ENCODE measurements around the gene PFKFB2.
A peak's percentile ranks its signal among the peaks of the same experiment; 100 is the strongest.
"Not testable (repeated sequence)": the region's sequence is repeated elsewhere in the genome, so short reads cannot be mapped to it uniquely, and the experiment has no call there.

PFKFB2 gene

DNA sequence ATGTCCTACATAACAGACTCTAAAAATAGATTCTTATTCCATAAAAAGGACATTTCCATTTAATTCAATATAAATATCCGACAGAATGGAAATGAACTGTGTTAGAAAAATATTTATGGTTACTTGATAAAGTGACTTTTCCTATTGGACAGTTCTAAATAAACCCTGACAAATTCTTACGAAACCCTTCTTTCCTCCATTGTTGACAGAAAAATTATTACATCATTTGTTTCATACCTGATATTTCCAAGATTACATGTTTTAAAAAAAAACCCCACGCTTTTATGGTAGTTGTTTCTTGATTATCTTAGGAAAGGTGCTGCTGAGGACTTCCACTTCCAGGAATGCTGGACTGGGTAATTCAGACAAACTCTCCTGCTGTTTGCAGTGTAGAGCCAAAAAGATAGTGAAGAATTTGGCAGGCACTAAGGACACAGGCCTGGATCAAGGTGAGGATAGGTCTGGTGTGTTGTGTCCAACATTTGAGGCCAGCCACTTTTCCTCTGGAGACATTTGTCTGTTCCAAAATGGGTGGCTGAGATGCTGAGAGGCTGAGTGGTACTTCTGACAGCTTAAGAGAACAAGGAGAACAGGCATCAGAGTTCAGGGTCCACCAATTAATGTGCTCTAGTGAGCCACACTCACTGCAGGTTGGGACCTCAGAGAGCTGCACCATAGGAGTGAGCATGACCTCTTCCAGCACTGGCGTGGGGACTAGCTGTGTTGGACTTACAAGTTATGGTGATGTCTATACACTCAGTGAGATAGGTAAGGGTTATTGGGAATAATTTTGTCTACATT lies 13.5 kb upstream of the PFKFB2 start:
- no peak for DNase-seq (ENCODE audit: low read depth)

DNA sequence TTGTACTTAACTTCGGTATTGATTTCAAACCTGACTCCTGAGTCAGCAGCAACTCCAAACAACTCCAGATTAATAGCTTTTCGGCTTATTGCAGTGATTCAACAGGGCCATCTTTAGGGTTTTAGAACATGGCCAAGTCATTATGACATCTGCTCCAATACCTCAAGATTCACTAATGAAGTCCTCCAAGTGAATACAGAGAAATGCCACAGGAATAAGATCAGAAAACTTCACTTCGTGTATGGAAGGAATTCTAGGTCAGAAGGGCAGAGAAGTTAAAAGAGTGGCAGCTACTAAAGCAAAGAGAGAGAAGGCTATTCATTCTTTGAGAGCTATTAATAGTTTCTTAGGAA lies 12.9 kb upstream of the PFKFB2 start:
- no peak for DNase-seq (ENCODE audit: low read depth)

DNA sequence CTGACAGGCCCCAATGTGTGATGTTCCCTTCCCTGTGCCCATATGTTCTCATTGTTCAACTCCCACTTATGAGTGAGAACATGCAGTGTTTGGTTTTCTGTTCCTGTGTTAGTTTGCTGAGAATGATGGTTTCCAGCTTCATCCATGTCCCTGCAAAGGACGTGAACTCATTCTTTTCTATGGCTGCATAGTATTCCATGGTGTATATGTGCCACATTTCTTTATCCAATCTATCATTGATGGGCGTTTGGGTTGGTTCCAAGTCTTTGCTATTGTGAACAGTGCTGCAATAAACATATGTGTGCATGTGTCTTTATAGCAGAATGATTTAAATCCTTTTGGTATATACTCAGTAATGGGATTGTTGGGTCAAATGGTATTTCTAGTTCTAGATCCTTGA lies 11.7 kb upstream of the PFKFB2 start:
- DNase-seq (ENCODE audit: low read depth) = not testable (repeated sequence)

DNA sequence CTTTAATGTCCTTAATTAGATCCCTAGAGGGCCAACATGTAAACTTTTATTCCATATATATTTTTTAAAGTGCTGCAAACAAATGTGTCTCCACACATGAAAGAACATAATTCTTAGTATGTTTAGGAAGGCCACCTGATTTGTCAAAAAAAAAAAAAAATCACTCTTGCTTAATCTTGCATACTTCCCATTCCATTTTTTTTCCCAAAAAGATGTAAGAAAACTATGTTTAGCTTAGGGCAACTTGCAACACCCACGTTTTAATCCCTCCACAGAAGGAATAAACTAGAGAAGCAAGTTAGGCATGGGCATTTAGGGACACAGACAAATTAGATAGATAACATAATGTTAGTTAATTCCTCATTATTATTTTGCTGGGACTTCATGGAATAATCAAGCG lies 7.6 kb upstream of the PFKFB2 start:
- no peak for DNase-seq (ENCODE audit: low read depth)

DNA sequence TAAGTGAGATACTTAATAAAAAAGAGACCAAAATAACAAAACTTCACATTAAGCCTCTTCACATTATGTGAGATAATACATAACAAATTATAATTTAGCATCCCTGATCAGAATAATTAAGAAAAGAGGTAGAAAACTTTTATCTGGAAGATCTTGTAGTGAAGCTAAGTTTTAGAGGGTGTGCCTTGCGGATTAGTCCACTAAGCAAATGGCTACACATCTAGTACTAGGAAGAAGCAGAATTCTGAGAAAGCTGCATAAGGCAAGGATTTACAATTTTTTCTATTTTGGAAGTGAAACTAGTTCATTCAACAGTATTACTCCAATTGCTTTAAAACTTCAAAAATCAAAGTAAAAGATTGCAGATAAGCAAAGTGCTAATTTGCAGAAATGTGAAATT lies 5.6 kb upstream of the PFKFB2 start:
- DNase-seq (ENCODE audit: low read depth) = no peak

DNA sequence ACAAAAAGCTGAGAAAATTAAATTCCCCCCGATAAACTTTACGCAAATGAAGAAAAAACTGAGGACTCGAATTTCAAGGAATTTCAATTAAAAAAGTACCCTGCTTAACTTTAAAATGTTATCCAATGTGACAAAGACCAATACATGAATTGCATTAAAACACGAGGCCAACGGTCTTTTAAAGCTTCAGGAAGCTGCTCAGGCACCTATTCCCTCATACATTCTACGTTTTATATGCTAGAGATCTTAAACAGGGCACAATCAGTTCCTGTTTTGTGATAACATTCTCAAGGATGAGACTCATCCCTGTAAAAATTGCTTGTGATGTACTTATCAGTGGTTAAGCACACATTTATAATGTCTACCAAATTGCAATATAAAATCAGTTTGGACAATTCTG lies 5.0 kb upstream of the PFKFB2 start:
- DNase-seq (ENCODE audit: low read depth) = no peak

DNA sequence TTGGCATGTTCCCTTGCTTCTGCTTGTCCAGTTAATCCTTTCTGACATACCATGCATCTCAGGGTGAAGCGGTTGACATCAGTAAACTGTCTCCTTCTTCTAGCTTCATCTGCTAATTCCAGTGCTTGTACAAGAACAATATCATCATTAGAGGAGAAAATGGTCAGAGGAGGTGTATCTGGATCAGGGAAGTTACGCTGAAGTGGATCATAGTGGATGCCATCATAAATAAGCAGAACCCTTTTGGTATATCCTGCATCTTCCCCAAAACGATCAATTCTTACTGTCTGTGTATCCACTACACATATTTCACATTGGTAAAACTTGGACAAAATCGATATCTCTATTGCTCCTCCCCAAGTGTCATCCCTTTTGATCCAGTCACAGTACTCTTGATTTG lies 4.0 kb upstream of the PFKFB2 start:
- no peak for DNase-seq (ENCODE audit: low read depth)

DNA sequence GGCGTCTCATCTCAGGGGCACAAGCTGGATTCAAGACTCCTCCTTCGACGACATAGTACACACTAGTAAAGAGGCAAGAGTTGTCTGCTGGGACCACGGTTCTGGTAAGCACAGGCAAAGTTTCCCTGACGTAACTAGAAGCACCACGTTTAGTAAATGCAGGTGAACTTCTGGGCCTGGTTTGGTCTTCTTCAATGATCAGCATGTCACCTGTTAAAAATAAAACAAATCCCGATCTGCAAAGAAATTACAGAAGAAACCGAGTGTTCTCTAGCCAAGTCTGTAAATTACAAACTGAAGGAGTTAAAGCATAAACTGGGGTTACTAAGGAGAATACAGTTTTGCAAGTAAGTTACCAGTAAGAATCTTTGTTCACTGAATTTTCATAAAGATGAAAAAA lies 3.6 kb upstream of the PFKFB2 start:
- no peak for DNase-seq (ENCODE audit: low read depth)

DNA sequence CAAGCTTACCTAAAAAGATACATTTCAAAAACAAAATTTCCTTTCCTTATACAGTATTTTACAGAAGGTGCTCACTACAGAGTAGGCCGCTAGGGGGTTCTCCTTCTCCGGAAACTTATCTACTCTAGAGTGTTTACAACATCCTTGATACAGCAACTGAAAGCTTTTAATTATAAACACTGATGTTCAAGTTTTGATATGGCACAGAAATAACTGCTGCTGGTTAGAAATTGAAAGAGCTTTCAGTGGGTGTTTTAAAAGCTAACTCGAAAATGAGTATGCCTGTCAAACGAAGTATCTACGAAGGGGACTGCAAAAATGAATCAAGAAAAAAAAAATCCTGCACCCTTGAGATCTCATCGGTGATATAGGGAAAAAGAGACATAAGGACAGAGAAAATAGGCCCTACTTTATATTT lies 3.1 kb upstream of the PFKFB2 start:
- DNase-seq (ENCODE audit: low read depth) = peak; percentile 34

DNA sequence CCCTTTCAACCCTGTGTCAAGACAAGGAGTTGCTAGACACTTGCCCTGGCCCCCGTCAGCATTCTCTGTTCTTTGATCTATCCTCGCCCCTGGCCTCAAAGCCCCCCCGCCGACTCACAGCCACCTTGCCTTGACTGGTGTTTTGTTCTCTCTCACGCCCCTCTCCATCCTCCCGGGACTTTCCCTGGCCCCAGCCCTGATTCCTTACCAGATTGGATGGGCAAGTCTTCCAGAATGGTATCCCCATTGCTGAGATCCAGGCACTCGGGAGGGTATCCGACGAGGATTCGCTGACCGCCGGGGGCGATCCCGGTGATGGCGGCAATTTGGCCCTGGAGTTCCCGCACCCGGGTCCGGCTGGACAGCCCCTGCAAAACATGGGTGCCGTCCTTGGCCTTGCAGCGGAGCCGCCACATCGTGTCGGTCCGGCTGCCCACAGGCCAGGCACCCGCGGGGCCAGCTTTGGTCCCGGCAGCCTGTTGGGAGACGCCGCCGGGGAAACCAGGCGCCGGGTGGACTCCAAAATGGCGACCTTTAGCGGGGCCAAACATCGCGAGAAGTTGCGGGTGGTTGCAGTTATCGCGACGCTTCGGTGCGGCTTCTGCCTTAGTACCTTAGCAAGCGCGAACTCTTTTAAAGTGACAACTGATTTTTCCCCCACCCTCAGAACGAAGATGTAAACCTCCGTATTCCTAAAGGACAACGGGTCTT lies 2.4 kb upstream of the PFKFB2 start:
- DNase-seq (ENCODE audit: low read depth) = peak; percentile 83

DNA sequence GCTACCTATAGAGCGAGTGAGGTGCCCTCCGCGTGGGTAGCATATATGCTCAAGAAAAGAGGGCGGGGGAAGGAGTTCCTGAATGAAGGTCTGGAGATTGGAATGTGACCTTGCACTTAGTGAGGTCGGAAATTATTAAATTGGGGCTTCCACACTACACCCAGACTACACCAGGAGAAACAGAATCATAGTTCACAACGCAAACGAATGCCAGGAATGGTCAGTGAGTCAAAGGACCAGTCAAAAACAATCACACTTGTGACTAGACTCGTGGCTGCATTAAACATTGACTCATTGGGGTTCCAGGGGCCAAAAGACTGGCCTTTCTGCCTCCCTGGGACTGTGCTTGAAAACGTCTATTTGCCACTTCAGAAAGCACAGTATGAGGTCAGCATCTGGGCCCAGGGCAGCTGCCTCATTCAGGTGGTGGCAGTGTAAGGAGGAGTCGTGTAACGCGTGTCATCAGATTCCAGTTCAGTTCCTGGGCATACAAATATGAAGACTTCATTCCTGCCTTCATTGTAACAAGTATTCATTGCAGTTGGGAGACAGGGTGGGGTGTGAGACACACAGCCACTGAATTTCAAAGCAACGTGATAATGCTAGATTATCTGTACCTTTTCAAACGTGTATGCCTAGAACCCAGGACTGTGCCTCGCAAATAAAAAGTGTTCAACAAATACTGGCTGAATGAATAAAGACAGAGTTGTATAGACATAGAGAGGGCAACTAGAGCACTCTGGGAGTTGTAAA lies 1.7 kb upstream of the PFKFB2 start, which contains the start of gene YOD1:
TSS of gene YOD1 (minus strand) at position 18 of the 753 bp plus-strand sequence. CDS start 178 bp downstream, outside the sequence.
- DNase-seq (ENCODE audit: low read depth) = no peak

DNA sequence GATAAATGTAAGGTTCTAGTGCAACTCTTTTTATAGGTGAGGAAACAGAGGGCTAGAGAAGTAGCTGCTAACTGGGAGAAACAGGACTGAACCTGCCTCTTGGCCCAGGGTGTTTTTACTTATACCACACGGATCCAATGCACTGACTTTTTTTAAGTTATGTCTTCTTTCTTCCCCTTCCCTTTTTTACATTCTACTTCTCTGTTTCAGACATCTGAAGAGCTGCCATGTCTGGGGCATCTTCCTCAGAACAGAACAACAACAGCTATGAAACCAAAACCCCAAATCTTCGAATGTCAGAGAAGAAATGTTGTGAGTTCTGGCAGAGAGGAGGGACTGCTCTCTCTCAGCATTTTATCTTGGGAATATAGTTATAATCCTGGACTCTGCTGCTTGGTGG lies 1.4 kb downstream of the PFKFB2 start:
- no peak for DNase-seq (ENCODE audit: low read depth)

DNA sequence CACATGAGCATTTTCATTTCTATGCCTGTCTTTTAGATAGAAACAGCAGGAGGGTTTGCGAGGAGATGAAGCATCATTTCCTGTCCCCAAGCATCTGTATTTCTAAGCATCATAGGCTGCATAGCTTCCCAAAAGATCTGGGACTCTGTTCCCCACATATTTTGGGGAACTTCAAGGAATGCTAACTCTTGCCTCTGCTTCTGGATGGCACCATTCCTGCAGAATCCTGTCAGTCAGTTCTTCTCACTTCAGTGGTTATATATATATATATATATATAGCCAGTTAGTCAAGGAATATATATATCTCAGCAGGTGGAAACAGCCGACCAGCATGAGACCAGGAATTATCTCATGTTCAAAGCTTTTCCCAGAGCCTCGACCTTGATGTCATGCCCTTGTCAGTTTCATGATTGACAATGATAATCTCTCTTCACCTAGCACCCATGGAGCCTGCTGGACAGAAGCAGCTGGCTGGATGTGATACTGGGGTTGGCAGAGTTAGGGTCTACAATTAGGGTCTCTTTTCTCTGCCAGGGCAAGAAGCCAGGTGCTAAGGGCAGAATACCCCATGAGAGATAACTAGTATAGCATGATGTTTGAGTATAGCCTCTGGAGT lies 2.4 kb downstream of the PFKFB2 start:
- DNase-seq (ENCODE audit: low read depth) = no peak

DNA sequence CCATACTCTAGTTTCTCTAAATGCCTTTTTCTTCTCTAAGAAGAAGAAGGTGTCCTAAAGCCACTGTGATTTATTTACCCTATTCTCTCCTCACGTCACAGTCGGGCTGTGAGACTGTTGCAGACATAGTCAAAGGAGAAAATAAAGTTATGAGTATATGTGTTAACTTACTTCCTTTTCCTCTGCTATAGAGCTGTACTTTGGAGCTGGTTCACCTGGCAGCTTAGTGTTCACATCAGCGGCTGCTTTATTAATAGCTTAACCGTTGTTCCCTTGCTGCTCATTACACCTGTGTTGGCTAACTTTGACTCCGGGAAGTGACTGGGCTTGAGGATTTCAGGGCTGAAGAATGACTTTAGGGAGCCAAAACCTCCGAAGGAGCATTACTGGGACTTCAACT lies 3.6 kb downstream of the PFKFB2 start:
- no peak for DNase-seq (ENCODE audit: low read depth)

DNA sequence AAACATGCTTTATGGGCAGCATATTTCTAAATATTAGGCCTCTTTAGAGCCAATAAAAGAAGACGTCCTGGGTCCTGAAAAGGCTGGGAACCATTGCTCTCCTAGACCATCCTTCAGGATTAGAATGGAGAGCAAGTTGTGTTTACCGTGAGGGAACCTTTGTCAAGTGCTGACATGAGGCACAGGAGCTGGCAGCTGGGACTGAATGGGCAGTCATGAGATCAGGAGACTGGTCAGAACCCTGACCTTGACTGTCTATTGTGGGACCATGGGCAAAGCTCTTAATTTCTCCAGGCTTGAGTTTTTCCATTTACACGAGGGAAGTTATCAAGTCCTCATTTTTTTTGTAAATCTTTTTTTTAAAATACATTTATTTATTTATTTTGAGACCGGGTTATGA lies 5.2 kb downstream of the PFKFB2 start:
- no peak for DNase-seq (ENCODE audit: low read depth)

DNA sequence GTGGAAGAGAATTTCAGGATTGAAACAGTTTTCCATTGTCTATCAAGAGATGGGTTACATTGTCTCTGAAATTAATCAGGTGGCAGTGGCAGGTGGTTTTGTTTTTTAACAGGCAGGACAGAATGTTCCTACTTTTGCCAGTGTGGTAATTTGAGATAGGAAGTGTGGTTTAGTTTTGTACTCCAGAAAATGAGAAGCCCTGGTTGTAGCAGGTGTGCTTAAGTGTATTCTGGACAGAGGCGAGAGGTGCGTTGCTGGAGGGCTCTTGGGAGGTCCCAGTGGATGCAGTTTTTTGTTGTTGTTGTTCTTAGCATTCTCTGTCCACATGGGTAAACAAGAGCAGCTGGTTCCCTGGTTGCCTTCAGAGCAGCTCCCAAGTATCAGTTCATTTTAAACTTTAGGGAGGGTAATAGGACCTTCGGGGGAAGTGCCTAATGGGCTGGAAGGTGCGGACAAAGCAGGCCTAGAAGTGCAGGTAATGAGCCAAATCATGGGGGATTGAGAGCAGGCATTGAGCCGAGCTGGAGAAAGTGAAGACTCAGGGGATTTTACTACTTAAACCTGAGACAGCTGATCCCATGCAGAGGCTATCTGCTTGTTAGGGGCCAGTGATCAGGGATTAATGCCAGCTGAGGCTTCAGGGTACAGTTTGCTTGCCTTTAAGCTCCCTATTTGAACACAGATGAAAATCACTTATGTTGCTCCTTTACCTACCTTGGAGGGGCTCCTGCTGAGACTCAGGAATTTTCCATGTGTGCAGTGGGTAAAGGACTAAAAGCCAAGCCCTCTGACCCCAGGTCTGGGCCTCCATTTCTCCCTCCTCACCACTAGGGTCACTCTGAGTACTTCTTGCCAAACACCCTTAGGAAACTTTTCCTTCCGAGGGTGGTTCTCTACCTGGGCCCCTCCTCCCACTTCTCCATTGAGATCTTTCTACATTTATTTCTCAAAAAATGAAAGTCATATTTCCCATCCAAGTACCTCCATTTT lies 6.1 kb downstream of the PFKFB2 start:
- DNase-seq (ENCODE audit: low read depth) = no peak

DNA sequence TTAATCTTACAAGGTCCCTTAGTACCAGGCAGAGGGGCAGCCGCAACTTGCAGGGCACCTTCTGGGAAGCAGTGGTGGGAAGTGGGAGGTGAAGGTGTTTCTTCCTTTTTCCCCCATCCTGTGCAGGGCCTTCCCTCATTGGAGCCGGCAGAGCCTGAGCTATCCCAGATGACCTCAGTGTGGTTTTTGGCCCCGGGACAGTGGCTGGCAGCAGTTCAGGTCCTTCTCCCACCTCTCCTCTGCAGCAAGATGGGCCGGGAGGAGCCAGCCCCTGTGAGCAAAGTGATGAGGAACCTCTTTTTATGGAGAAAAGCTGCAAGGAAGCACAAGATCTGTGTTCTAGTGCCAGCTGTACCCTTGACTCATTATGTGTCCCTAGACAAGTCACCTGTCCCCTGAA lies 6.8 kb downstream of the PFKFB2 start:
- DNase-seq (ENCODE audit: low read depth) = no peak

DNA sequence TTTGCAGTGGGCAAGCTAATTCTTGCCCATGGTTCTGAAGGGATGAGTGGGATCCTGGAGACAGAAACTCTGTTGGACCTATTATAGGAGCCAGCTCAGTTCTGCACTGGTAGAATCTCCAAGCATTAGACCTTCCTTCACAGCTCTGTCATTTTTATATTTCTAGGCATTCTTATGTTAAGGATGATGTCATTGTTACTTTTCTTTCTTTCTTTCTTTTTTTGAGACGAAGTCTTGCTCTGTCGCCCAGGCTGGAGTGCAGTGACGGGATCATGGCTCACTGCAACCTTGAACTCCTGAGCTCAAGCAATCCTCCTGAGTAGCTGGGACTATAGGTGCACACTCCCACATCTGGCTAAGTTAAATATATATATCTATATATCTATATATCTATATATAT lies 7.5 kb downstream of the PFKFB2 start:
- no peak for DNase-seq (ENCODE audit: low read depth)

DNA sequence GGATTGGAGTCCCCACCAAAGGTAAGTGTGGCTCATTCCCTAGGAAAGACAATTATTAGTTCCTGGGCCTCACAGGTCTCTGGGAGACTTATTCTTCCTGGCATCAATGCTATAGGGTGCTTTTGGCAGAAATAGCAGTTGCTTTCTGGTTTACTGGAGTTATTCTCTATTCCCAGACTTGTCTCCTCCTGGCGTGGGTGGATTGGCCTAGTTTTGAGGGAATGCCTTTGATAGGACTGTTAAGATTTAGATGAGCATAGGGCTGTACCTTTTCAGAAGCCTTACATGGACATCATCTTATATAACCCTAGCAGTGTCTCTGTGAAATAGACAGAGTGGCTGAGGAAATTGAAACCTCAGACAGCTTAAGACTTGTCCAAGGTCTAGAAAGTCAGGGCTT lies 9.0 kb downstream of the PFKFB2 start:
- no peak for DNase-seq (ENCODE audit: low read depth)

DNA sequence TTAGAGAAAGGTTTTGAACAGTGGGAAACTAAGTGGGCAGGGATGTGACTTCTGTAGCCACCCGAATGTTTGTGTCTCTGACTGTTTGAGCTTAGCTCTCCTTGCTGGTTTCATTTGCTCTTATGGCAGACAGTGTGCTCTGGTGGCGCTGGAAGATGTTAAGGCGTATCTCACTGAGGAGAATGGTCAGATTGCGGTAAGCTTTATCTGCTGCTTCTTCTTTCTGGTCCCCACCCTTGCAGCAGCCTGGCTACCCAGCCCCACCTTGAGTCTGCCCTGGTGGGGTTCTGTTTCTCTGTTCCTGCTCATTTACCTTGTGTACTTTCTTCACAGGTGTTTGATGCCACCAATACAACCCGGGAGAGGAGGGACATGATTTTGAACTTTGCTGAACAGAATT lies 9.9 kb downstream of the PFKFB2 start:
- no peak for DNase-seq (ENCODE audit: low read depth)

DNA sequence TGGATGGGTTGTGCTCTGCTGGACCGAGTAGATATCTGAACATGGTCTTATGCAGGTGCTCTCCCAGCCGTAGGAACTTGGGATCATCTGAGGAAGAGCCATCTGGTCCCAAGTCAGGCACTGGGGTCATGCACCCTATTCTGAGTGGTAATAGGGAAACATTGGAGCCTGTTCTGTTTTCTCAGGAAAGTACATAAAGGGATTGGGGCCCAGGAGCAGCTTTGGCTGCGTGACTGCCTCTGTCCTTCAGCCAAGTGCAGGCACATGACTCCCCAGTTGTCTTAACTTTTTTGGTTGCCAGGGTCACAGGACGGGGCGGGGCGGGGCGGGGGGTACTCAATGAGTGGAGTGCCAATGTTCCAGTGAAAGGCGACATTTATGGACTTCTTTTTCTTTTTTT lies 11.5 kb downstream of the PFKFB2 start:
- DNase-seq (ENCODE audit: low read depth) = no peak
